ENCODE data around the gene NATD1.

NATD1 gene

DNA sequence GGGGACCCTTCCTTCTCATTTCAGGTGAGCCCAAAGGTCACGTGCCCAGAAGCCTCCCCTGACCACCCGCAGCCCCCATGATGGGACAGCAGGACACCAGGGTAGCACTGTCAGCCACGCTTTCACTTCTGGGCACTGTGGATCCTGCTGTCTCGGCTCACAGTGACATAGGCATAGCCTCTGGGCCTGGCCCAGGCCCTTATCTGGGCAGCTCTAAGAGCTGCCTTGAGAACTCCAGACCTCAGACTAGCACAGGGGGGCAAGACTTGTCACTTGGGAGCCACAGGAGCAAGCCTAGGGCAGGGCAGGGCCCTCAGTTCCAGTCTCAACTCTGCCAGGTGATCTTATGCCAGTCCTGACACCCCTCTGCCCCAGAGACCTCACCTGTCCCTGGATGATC is 4.7 kb downstream of the NATD1 start:
- no peak for DNase-seq
- TF ChIP-seq, protein P1, sequence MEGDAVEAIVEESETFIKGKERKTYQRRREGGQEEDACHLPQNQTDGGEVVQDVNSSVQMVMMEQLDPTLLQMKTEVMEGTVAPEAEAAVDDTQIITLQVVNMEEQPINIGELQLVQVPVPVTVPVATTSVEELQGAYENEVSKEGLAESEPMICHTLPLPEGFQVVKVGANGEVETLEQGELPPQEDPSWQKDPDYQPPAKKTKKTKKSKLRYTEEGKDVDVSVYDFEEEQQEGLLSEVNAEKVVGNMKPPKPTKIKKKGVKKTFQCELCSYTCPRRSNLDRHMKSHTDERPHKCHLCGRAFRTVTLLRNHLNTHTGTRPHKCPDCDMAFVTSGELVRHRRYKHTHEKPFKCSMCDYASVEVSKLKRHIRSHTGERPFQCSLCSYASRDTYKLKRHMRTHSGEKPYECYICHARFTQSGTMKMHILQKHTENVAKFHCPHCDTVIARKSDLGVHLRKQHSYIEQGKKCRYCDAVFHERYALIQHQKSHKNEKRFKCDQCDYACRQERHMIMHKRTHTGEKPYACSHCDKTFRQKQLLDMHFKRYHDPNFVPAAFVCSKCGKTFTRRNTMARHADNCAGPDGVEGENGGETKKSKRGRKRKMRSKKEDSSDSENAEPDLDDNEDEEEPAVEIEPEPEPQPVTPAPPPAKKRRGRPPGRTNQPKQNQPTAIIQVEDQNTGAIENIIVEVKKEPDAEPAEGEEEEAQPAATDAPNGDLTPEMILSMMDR (IDR thresholded peaks at IDR 0.05) = no peak
- H3K36me3 ChIP-seq = peaks cover 0 to 14% (median 10%) of the 10 kb centered on the region in 3 donors
- no peaks in the 10 kb centered on the region for H3K27me3 ChIP-seq
- no peak overlapping the region for H3K27ac ChIP-seq
- H3K4me3 ChIP-seq = no peak overlapping the region
- H3K4me1 ChIP-seq = peaks cover 0 to 68% (median 40%) of the 10 kb centered on the region in 4 donors
- no peaks in the 10 kb centered on the region for H3K9me3 ChIP-seq
- intact Hi-C loops (cut with DNase I; ENCODE audit: low total_unique reads) = loop anchor here (10.0 kb wide), 1 partner anchor 124 kb away; the partner anchor contains the start of gene DHRS7B

GRCh38 chr17:21247552-21248258 is 5.5 kb downstream of the NATD1 start:
- Histone ChIP-seq H3K4me3 (no peak overlapping the region), H3K27me3 (no peaks in the 10 kb centered on the region), H3K4me1 (peaks cover 0 to 74% (median 47%) of the 10 kb centered on the region in 4 donors), H3K9me3 (no peaks in the 10 kb centered on the region), H3K36me3 (peaks cover 0 to 22% (median 18%) of the 10 kb centered on the region in 3 donors), H3K27ac (no peak overlapping the region)
- no peak for DNase-seq
- intact Hi-C loops (cut with DNase I; ENCODE audit: low total_unique reads) = loop anchor here (10.0 kb wide), 1 partner anchor 123 kb away; the partner anchor contains the start of gene DHRS7B
- TF ChIP-seq, protein P1 (IDR thresholded peaks at IDR 0.05) = no peak

GRCh38 chr17:21246698-21247097 is 6.5 kb downstream of the NATD1 start:
- Histone ChIP-seq H3K4me1 (peaks cover 0 to 75% (median 39%) of the 10 kb centered on the region in 4 donors), H3K4me3 (no peak overlapping the region), H3K9me3 (no peaks in the 10 kb centered on the region), H3K36me3 (peaks cover 0 to 32% (median 28%) of the 10 kb centered on the region in 3 donors), H3K27ac (no peak overlapping the region), H3K27me3 (no peaks in the 10 kb centered on the region)
- intact Hi-C loops (cut with DNase I; ENCODE audit: low total_unique reads) = loop anchor here (10.0 kb wide), 1 partner anchor 122 kb away; the partner anchor contains the start of gene DHRS7B
- no peak for DNase-seq
- TF ChIP-seq, protein P1 (IDR thresholded peaks at IDR 0.05) = no peak

DNA sequence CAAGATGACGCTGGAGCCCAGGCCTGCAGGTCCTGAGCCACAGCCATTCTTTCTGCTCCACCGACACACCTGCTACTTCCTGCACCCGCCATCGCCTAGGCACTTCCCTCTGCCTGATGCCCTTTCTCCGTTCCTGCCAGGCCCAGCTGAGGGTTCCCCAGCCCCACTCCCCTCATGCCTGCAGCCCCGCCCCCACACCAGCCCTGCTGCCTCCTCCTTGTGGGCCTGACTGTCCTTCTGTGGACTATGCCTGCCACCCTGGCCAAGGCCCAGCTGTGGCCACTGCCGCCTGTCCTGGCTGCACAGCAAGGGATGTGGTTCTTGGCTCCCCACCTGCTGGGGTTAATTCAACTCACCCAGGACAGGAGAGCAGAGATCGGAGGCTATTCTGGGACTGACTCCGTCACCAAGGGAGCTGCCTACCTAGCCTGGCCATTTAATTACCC is 7.5 kb downstream of the NATD1 start:
- H3K9me3 ChIP-seq = no peaks in the 10 kb centered on the region
- H3K27ac ChIP-seq = no peak overlapping the region
- no peaks in the 10 kb centered on the region for H3K27me3 ChIP-seq
- DNase-seq = no peak
- H3K4me1 ChIP-seq = peaks cover 0 to 69% (median 30%) of the 10 kb centered on the region in 4 donors
- H3K36me3 ChIP-seq = peaks cover 0 to 34% (median 34%) of the 10 kb centered on the region in 3 donors
- H3K4me3 ChIP-seq = no peak overlapping the region
- TF ChIP-seq, protein P1 (IDR thresholded peaks at IDR 0.05) = no peak
- intact Hi-C loops (cut with DNase I; ENCODE audit: low total_unique reads) = loop anchor here (10.0 kb wide), 1 partner anchor 121 kb away; the partner anchor contains the start of gene DHRS7B

DNA sequence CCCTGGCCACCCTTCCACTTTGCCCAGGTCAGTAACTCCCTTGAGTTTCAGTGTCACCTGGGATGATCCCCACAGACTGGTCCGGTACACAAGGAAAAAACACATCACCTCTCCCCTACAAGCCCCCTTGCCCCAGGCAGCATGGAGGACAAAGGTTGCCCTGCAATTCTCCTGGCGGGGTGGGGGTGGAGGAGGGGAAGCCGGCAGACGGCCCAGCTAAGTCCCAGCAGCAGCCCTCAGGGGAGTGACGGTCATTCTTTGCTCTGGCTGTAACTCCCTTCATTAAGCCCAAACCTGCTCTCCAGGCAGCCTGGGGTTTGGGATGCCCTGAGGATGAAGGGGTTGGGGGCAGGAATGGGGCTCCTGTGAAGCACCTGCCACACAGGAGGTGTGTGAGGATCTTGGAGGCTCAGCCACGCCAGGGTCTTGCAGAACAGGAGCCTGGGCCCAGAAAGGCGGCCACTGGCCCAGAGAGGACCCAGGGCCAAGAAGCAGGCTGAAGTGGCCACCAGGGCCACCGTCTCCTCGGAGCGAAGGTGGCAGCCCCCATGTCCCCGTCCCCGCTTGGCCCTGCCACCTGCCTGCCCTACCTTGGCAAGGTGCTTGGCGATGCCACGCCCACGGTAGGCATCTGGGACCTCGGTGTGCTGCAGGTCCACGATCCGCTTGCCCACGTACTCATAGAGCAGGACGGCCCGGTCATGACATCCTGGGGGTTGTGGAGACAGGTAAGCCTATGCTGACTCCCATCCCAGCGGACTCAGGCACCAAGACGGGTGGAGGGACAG is 9.5 kb downstream of the NATD1 start:
- no peak overlapping the region for H3K27ac ChIP-seq
- peaks cover 0 to 34% (median 34%) of the 10 kb centered on the region in 3 donors for H3K36me3 ChIP-seq
- H3K27me3 ChIP-seq = no peaks in the 10 kb centered on the region
- intact Hi-C loops (cut with DNase I; ENCODE audit: low total_unique reads) = loop anchor here (10.0 kb wide), 1 partner anchor 119 kb away; the partner anchor contains the start of gene DHRS7B
- no peak overlapping the region for H3K4me3 ChIP-seq
- H3K9me3 ChIP-seq = no peaks in the 10 kb centered on the region
- TF ChIP-seq, protein P1 (IDR thresholded peaks at IDR 0.05) = no peak
- peaks cover 0 to 57% (median 20%) of the 10 kb centered on the region in 4 donors for H3K4me1 ChIP-seq
- no peak for DNase-seq
